AG04450 (cell line): Measurements from ENCODE around the gene LDB2. TPM values are rescaled to one million over a fixed set of nuclear protein-coding genes. Genes with fewer than 3 reads are reported as not detected.

Experiments used
- CTCF ChIA-PET: fragments of 300-600, 350-600 bp; formaldehyde crosslinking; extraction: SDS; loops from one replicate; lab custom pipeline; 2022; ENCODE audit warnings: antibody characterized with exemption, inconsistent platforms; lab: Charles Lee
- POLR2A ChIA-PET: fragments of 350-600 bp; formaldehyde crosslinking; extraction: SDS; loops from one replicate; lab custom pipeline; 2021; ENCODE audit warnings: antibody characterized with exemption, inconsistent platforms; lab: Yijun Ruan, JAX
- DNase-seq: peaks from one replicate; pipeline ENCODE4 v3.0.0-alpha.2; 2011; ENCODE audit warnings: low read depth, low spot score
- H3K27ac ChIP-seq: one replicate; pipeline ENCODE4 v1.5.1; 2012; ENCODE audit warnings: low read depth, low read length, control low read depth
- H3K27me3 ChIP-seq: one replicate; pipeline ENCODE4 v1.6.0; 2012; ENCODE audit warnings: low read length; ENCODE audit not compliant: control insufficient read depth, insufficient read depth
- H3K4me3 ChIP-seq: 2 replicates; pipeline ENCODE4 v1.5.1; 2011; ENCODE audit warnings: mild to moderate bottlenecking, low read depth, low read length, control low read depth
- H3K9me3 ChIP-seq: 2 replicates; pipeline ENCODE4 v1.5.1; 2012; ENCODE audit warnings: low read length; ENCODE audit not compliant: control insufficient read depth, insufficient read depth
- polyA minus RNA-seq: library from RNA; depleted of rRNA, polyadenylated mRNA; stranded (reverse); fragments of >200 nt; gene quantifications from 2 replicates; pipeline ENCODE4 v1.2.3, GENCODE V29; 2011; rRNA and poly(A)+ RNA removed
- polyA plus RNA-seq: library from polyadenylated mRNA; depleted of rRNA; stranded (reverse); fragments of >200 nt; gene quantifications from 2 replicates; pipeline ENCODE4 v1.2.3, GENCODE V29; 2011; rRNA removed
- TF ChIP-seq, protein P1 (sequence below): IDR thresholded peaks from 2 replicates; pipeline ENCODE4 v1.5.1; 2011; ENCODE audit warnings: low read depth, low read length, control low read depth, inconsistent platforms

LDB2 gene
- polyA plus RNA-seq (180 and 202 TPM in 2 replicates), polyA minus RNA-seq (516 and 556 TPM in 2 replicates)

DNA sequence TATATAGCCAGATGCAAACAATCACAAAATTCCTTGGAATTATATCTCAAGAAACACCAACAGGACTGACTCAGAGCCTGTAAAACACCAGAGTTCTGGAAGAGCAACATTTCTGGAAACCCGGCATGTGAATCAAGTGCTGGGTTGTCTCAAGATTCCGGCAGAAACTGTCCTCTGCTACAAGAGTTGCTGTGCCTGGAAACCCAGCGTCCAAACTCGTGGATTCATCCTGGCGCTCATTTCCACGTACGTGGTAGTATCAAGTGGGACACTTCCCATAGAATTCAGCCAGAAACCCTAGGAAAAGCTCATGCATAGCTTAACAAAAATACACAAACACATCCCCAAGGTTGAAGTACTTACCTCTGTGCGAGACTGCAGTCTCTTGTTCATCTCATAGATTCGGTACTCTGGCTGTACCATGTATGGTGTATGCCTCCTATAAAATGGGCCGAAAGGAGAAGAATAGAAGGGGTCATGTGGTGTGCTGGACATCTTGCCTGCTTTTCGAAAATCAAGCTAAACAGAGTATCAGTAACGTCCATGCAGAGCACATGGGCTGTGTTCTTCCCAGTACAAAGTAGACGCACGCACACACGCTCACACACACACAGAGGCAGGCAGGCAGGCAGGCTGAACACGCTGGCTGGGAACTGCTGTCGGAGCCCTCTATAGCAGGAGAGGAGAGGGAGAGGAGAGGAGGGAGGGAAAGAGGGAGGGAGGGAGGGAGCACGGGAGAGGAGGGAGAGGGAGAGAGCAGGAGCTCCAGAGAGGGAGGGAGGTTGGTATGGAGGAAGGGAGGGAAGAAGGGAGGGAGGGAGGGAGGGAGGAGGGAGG, at the start of gene LDB2:
Gene LDB2, minus strand, starts transcription at position 655 of the 837 bp plus-strand sequence.
- Histone ChIP-seq H3K9me3 (no peaks in the 10 kb centered on the region), H3K4me3 (peak within 1 kb of the TSS; percentile 78), H3K27me3 (no peaks in the 10 kb centered on the region), H3K27ac (peak within 1 kb of the TSS; percentile 75)
- DNase-seq, result peak; percentile 75
- ChIA-PET POLR2A (no interaction called here), CTCF (interaction anchor here (0.7 to 1.6 kb wide), 4 partner anchors 18 to 426 kb away, joined by 3 to 17 read pairs (median 3); no protein-coding TSS in a partner anchor)
- TF ChIP-seq, protein P1, sequence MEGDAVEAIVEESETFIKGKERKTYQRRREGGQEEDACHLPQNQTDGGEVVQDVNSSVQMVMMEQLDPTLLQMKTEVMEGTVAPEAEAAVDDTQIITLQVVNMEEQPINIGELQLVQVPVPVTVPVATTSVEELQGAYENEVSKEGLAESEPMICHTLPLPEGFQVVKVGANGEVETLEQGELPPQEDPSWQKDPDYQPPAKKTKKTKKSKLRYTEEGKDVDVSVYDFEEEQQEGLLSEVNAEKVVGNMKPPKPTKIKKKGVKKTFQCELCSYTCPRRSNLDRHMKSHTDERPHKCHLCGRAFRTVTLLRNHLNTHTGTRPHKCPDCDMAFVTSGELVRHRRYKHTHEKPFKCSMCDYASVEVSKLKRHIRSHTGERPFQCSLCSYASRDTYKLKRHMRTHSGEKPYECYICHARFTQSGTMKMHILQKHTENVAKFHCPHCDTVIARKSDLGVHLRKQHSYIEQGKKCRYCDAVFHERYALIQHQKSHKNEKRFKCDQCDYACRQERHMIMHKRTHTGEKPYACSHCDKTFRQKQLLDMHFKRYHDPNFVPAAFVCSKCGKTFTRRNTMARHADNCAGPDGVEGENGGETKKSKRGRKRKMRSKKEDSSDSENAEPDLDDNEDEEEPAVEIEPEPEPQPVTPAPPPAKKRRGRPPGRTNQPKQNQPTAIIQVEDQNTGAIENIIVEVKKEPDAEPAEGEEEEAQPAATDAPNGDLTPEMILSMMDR, result no peak

DNA sequence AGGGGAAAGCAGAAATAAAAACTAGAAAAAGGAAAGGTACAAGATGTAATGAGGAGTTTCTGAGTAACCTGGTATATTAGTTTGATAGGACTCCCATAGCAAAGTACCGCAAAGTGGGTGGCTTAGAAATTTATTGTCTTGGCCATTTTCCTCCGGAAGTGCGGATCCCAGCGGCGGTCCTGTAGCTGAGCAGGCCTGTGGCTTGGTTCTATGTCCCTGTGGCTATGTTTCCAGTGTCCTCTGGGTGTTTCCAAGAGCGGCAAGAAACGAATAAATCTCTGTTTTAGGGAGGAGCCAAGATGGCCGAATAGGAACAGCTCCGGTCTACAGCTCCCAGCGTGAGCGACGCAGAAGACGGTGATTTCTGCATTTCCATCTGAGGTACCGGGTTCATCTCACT, 44.0 kb upstream of the LDB2 start:
- DNase-seq, result no peak
- H3K27ac ChIP-seq, result no peak overlapping the region
- no peaks in the 10 kb centered on the region for H3K27me3 ChIP-seq
- no peaks in the 10 kb centered on the region; the same call in 1 of the 2 replicates for H3K9me3 ChIP-seq
- H3K4me3 ChIP-seq, result no peak overlapping the region
- TF ChIP-seq, protein P1, result no peak
- CTCF ChIA-PET, result no interaction called here
- POLR2A ChIA-PET, result no interaction called here

DNA sequence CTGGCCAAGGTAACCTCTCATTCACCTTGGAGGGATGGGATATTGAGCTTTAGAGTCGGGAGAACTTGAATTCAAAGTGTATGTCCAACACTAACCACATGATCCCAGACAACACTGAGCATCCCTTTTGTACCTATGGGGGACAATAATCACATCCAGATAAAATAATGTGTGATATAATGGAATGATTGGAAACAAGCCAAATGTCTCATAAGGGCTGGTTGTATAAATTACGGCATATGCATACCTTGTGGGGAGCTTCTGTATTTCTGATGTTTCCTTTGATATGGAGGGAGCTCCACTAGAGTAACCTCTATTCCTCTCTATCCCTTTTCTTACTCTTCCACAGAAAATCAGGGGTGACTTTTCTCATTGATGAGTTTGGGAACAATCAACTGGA, 40.7 kb upstream of the LDB2 start:
- H3K9me3 ChIP-seq, result no peaks in the 10 kb centered on the region; the same call in 1 of the 2 replicates
- TF ChIP-seq, protein P1, result no peak
- ChIA-PET CTCF (no interaction called here), POLR2A (no interaction called here)
- no peaks in the 10 kb centered on the region for H3K27me3 ChIP-seq
- H3K27ac ChIP-seq, result no peak overlapping the region
- H3K4me3 ChIP-seq, result no peak overlapping the region
- DNase-seq, result no peak

DNA sequence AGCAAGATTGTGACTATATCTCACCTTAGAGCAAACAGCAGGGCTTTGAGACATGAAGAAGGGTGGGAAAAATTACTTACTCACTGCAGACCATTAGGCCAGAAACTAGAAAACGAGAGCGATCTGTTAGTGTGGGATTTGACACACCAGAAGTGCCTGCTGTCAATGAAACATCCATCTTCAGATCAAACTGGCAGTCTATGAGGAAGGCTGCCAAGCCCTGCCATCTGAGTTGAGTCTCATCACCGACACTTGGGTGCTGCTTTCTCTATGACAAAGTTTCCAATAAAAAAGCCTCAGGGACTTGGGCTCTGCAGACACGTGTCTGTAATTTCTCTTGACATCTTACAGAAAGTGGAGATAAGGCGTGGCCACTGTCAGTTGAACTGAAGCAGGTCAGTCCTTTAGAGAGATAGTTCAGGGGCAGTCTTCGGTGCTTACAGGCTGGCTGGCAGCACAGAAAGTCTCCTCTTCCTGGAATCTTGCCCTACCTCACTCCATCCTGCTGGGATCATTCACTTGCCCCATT, 40.1 kb upstream of the LDB2 start:
- H3K27ac ChIP-seq, result no peak overlapping the region
- no peak overlapping the region for H3K4me3 ChIP-seq
- no peaks in the 10 kb centered on the region; the same call in 1 of the 2 replicates for H3K9me3 ChIP-seq
- POLR2A ChIA-PET, result no interaction called here
- no peak for DNase-seq
- H3K27me3 ChIP-seq, result no peaks in the 10 kb centered on the region
- TF ChIP-seq, protein P1, result no peak
- CTCF ChIA-PET, result no interaction called here
